Measurements from ENCODE around the gene CRADD.

DNA sequence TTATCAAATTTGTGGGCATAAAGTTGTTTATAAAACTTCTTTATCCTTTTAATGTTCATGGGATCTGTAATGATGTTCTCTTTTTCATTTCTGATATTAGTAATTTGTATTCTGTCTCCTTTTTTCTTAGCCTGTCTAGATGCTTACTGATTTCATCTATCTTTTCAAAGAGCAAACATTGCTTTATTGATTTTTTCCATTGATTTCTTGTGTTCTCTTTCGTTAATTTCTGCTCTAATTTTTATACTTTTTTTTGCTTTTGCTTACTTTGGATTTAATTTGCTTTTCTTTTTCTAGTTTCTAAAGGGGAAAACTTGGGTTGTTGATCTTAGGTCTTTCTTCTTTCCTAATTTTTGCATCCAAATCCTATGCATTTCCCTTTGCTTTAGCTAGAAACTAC is 42.5 kb downstream of the CRADD start:
- no peak for TF ChIP-seq YY1 (IDR thresholded peaks at IDR 0.05; ENCODE audit: low read depth)
- TF ChIP-seq, protein P1, sequence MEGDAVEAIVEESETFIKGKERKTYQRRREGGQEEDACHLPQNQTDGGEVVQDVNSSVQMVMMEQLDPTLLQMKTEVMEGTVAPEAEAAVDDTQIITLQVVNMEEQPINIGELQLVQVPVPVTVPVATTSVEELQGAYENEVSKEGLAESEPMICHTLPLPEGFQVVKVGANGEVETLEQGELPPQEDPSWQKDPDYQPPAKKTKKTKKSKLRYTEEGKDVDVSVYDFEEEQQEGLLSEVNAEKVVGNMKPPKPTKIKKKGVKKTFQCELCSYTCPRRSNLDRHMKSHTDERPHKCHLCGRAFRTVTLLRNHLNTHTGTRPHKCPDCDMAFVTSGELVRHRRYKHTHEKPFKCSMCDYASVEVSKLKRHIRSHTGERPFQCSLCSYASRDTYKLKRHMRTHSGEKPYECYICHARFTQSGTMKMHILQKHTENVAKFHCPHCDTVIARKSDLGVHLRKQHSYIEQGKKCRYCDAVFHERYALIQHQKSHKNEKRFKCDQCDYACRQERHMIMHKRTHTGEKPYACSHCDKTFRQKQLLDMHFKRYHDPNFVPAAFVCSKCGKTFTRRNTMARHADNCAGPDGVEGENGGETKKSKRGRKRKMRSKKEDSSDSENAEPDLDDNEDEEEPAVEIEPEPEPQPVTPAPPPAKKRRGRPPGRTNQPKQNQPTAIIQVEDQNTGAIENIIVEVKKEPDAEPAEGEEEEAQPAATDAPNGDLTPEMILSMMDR (IDR thresholded peaks at IDR 0.05) = no peak
- no peak for TF ChIP-seq EZH2phosphoT487 (IDR thresholded peaks at IDR 0.05; ENCODE audit: borderline replicate concordance, low read depth)
- TF ChIP-seq GABPA (IDR thresholded peaks at IDR 0.05; ENCODE audit: low read depth) = no peak
- TF ChIP-seq JUND (IDR thresholded peaks at IDR 0.05) = no peak
